PC-9 (cell line): ENCODE measurements around the gene IL17RB.

Source experiments
- CTCF ChIP-seq: fragments of 200-600 bp; sonication (generic); conservative IDR thresholded peaks from 2 replicates; pipeline ENCODE4 v1.6.1; 2017; ENCODE audit warnings: mixed run types, antibody characterized with exemption, mild to moderate bottlenecking, moderate library complexity
- EZH2 ChIP-seq: fragments of 200-600 bp; sonication (generic); IDR thresholded peaks from 2 replicates; pipeline ENCODE4 v1.8.0; 2017; ENCODE audit warnings: antibody characterized with exemption, low read depth

- TF ChIP-seq CTCF (no peak), EZH2 (no peak)
Measured at GRCh38 chr3:53824795-53825194, 21.6 kb upstream of the IL17RB start.
